LNCAP (cell line): Measurements from ENCODE around the gene MKLN1.

ENCODE experiments used
- CTCF ChIP-seq: fragments of 450-650 bp; IDR thresholded peaks from 2 replicates; pipeline ENCODE4 v1.5.1; 2017; ENCODE audit warnings: mild to moderate bottlenecking

Gene MKLN1

GRCh38 chr7:131459256-131459655, 131.6 kb downstream of the MKLN1 start:
- TF ChIP-seq CTCF, result no peak

DNA sequence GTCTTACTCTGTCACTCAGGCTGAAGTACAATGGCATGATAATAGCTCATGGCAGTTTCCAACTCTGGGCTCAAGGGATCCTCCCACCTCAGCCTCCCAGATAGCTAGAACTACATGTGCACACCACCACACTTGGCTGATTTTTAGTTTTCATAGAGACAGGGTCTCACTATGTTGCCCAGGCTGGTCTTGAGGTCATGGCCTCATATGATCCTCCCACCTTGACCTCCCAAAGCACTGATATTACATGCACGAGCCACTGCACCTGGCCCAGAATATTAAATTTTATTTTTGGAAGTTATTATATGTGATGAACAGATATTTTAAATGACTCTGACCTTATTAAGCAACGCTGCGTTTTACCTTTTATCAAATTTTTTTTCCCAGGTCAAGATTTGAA, 134.4 kb downstream of the MKLN1 start:
- TF ChIP-seq CTCF, result no peak

- TF ChIP-seq CTCF, result no peak
These were observed 139.2 kb downstream of the MKLN1 start for GRCh38 chr7:131466735-131467365.

DNA sequence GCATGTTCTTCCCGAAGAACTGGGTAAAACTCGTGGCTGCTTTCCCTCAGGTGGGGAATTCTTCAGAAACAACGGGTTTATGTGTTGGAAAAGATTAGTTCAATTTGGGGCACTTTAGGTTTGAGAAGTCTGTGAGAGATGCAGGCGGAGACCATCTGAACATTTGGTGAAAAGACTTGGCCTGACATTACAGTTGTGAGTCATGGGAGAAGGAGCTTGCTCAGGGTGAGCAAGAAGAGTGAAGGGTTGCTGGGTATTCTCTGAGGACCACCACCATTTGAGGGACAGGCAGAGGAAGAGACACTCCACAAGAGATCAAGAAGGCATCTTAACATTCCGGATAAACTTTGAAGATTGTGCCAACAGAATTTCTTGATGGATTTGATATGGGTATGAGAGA, 140.1 kb downstream of the MKLN1 start:
- no peak for TF ChIP-seq CTCF

DNA sequence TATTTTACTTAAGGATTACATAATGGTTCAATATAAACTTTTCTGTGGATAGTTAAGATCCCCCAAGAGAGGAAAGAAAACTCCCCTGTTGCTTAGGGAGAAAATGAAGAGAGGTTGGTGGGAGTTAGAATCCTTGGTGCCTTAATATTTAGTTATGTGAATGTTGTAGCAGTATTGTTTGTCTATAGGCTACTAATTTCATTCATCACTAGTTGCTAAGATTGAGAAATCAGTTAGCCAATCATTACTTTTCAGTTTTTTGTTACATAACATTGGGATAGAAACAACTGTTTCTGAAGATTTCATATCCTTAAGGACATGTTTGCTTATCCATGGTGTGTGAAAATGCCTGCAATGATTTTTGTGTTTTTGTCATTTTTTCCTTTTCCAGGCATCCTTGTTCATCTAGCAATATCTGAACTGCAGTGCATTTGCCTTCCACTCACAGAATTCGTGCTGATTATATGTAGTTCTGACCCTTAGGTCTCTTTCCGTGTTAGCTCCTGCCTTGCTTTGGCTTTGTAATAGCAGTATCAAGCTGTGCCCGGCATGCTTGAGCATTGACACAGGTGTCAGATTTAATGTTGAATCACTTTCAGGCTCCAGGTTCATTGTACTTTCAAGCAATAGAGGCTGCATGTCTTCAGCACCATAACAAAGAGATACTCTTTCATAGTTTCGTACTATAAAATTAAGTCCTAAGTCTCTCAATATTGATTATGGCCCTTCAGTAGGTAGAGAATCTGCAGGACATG, 143.8 kb downstream of the MKLN1 start:
- no peak for TF ChIP-seq CTCF

DNA sequence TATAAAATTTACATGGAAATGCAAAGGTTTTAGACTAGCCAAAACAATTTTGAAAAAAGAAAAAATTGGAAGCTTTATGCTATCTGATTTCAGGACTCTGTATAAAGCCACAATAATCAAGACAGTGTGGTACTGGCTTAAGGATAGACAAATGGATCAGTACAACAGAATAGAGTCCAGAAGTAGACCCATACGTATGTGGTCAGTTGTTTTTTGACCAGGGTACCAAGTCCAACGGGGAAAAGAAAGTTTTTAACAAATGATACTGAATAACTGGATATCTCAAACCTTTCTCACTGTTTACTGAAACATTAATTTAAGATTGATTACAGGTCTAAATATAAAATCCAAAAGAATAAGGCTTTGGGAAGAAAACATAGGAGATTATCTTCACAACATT, 149.1 kb downstream of the MKLN1 start:
- no peak for TF ChIP-seq CTCF

DNA sequence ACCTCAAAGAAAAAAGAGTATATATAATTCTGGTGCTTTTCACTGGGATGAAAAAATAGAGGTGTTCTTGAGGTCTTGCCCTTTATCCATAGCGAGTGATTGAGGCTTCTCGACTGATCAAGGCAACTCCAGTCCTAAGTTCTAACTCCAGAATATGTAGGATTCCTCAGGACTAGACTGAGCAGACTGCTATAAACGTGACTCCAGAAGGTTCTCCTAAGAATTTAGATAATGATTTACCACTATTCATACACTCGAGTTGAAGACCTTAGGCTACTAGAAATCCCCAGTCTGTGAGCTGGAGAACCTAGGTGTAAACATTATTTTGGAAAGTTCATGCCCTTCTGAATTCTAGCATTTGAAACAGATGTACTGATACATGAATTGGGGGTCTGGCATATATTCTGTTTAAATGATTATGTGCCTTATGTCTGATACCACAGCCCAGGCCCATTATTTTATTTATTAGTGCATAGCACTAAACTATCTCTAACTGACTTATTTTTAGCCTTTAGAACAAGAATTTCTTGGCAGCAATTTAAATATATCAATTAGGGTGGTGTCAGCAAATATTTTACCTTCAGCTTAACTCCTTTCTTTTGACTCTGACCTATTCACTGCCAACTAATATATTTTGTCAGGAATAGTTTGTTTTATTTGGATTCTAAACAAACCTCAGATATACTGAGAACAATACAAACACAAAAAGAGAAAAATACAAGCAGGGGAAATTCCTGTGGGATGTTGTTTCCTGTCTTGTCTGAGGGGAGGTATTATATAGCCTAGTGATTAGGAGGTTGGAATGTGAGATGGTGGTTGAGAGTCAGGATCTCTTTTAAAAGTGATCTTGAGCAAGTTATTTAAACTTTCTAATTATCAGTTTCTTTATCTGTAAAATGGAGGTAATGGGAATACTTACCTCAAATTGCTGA, 153.0 kb downstream of the MKLN1 start:
- no peak for TF ChIP-seq CTCF
